ENCODE measurements around the gene MTA3.

DNA sequence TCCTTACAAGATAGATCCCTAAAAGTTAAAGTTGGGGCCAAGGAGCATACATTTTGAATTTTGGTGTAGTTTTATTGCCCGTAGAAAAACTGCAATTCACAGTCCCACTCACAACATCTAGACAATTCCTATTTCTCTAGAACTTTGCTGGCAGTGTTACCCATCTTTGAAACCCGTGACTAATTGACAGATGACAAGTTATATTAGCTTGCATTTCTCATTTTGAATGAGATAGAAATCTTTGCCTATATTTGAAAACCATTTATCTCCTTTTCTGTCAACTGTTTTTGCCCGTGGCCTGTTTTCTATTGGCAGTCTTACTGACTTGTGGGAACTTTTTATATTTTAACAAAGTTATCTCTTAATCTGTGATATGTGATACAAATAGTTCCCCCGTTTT is 145.5 kb downstream of the MTA3 start:
- no peak for TF ChIP-seq POLR2A (IDR thresholded peaks at IDR 0.05; ENCODE audit: extremely low read depth, insufficient read length)
- TF ChIP-seq, protein P1, sequence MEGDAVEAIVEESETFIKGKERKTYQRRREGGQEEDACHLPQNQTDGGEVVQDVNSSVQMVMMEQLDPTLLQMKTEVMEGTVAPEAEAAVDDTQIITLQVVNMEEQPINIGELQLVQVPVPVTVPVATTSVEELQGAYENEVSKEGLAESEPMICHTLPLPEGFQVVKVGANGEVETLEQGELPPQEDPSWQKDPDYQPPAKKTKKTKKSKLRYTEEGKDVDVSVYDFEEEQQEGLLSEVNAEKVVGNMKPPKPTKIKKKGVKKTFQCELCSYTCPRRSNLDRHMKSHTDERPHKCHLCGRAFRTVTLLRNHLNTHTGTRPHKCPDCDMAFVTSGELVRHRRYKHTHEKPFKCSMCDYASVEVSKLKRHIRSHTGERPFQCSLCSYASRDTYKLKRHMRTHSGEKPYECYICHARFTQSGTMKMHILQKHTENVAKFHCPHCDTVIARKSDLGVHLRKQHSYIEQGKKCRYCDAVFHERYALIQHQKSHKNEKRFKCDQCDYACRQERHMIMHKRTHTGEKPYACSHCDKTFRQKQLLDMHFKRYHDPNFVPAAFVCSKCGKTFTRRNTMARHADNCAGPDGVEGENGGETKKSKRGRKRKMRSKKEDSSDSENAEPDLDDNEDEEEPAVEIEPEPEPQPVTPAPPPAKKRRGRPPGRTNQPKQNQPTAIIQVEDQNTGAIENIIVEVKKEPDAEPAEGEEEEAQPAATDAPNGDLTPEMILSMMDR (IDR thresholded peaks at IDR 0.05; ENCODE audit: low read depth, low read length), result no peak
- TF ChIP-seq, protein P2, sequence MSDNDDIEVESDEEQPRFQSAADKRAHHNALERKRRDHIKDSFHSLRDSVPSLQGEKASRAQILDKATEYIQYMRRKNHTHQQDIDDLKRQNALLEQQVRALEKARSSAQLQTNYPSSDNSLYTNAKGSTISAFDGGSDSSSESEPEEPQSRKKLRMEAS (IDR thresholded peaks at IDR 0.05; ENCODE audit: low read depth, low read length), result no peak
- no peak for TF ChIP-seq MYC (IDR thresholded peaks at IDR 0.05; ENCODE audit: low read depth, low read length)

All from NB4 (cell line).